CD4-positive, alpha-beta T cell treated with Interleukin-17A for 4 hours (primary cell): Measurements from ENCODE around the gene NDUFS2.
A peak's percentile ranks its signal among the peaks of the same experiment; 100 is the strongest.

Source experiments
- DNase-seq: peaks from one replicate; pipeline ENCODE4 v3.0.0-alpha.2; 2020; ENCODE audit warnings: mixed read lengths

Gene NDUFS2

DNA sequence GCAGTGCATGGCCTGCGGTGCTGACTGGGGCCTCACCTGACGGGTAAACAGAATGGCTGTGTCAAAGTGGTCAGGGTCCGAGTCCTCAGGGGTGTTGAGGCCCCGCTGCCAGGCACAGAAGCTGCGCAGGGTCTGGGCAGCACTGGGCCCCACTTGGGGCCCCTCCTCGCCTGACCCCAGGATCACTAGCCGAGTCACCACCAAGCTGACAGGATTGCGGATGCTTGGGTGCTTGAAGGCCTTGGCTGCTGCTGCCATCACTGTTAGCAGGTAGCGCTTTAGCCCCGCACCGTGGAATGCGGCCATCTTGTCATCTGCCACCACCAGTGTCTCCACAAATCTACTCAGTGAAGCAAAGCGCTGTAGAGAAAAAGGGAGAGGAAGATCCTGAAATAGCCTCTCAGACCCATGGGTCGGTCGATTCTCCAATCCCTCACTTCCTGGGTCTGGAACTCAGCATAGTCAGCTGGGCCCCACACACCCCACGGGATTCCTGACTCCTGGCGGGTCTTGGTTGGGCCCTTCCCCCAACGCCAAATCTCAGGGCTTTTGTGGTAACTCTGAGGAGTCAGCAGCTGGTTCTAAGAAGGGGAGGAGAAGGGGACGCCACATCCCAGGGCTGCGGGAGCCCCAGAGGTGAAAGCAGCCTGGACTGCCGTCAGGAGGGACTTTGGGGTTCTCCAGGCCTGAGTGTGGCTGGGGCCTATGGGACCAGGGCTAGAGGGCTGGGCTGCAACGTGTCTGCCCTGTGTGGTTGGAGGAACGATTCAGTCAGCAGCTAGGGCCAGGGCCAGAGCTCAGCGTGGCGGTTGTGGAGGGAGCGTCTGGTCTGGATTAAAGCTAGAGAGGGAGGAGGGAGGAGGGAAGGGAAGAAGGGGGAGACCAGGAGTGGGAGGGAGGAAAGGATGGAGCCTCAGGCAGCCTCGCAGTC, 5.4 kb upstream of the NDUFS2 start:
- no peak for DNase-seq

- no peak for DNase-seq
Measured at GRCh38 chr1:161197560-161198193, 4.5 kb upstream of the NDUFS2 start.

GRCh38 chr1:161198194-161198896, 3.8 kb upstream of the NDUFS2 start:
- DNase-seq: no peak

GRCh38 chr1:161198897-161199431, 3.2 kb upstream of the NDUFS2 start, which contains the start of gene ADAMTS4:
Gene ADAMTS4, minus strand, starts transcription at chr1:161199054. Its CDS starts 427 bp downstream, at chr1:161198627.
- DNase-seq: no peak

GRCh38 chr1:161199506-161200139, 2.5 kb upstream of the NDUFS2 start:
- DNase-seq: no peak

DNA sequence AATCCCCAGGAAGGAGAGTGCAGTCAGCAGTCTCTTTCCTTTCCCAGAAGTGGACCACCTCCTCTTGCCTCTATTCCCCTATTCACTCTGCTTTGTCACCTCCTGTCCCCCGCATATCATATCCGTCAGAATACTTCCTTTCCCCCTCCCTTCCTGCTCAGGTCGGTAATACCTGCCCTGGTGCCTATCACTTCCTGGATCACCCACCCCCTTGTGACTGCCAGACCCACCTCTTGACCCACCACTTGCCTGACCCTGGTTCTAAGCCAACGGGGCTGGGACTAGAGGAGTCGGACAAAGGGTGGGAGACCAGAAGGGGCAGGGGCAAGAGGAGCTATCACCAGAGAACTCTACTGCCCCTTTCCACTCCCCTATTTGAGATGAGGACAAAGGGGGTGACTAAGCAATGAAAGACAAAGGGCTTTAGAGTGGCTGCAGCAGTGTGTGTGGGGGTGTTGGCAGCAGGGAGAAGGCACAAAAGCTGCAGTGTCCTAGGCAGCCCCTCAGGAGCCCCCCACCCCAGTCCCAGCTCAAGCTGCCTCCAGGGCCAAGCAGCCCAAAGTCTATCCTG, 1.7 kb upstream of the NDUFS2 start:
- no peak for DNase-seq

GRCh38 chr1:161200992-161201835, 953 bp upstream of the NDUFS2 start:
- no peak for DNase-seq

DNA sequence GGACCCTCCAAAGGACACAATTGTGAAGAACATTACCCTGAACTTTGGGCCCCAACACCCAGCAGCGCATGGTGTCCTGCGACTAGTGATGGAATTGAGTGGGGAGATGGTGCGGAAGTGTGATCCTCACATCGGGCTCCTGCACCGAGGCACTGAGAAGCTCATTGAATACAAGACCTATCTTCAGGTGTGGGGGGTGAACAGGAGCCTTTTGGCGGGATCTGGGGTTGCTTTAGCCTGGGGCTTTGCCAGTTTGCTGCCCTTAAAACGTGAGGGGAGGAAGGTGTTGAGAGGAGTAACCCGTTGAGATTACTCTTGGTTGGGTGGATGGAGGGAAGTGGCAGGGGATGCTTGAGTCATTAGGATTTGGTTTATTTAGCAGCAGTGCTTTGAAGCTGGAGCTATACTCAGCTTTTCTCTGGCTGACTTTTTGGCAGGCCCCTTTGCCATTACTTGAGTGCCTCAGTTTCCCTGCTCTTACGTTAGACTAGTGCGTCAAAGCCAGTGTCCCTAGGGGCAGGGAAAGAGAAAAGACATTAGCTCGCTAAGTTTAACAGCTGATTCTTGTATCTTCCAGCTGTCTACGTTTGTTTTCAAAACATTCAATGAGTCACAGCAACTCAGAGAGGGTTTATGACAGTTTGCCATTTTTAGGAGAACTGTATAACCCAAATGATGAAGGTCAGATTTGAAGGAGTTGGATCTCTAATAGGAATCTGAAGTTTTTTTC, 4.4 kb downstream of the NDUFS2 start:
- DNase-seq: no peak

DNA sequence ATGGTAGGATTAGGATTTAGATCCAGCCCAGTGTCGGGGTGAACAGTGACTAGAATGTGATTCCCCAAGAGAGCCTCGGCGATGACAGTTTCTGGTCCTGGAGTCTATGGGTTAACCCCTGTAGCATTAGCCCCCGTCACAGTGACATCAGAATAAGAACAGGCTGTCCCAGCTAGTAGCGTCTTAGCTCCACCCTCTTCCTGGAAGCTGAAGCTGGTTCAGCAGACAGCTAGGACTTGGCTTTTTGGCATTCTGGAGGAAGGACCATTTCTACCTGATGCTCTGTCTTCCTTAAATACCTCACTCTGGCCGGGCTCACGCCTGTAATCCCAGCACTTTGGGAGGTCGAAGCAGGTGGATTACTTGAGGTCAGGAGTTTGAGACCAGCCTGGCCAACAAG, 5.0 kb downstream of the NDUFS2 start:
- DNase-seq: no peak

DNA sequence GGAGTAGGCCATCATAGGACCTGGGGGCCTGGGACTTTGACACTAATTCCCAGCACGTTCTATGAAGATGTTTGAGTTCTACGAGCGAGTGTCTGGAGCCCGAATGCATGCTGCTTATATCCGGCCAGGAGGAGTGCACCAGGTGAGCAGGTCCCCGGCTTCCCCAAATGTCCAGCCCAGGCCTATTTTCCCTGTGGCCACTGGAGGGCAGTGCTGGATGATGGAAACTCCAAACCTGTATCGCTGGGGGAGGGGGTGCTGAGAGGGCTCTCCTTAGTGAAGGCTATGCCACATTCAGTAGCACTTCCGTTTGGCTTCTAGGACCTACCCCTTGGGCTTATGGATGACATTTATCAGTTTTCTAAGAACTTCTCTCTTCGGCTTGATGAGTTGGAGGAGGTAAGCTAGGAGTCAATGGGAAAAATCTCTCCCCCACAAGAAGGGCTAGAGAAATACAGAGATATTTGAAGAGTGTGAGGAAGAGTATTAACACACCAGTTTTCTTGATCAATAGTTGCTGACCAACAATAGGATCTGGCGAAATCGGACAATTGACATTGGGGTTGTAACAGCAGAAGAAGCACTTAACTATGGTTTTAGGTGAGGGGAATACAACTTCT, 7.7 kb downstream of the NDUFS2 start:
- peak; percentile 80 for DNase-seq

- DNase-seq: no peak
Measured at GRCh38 chr1:161214369-161214768, 12.2 kb downstream of the NDUFS2 start.

DNA sequence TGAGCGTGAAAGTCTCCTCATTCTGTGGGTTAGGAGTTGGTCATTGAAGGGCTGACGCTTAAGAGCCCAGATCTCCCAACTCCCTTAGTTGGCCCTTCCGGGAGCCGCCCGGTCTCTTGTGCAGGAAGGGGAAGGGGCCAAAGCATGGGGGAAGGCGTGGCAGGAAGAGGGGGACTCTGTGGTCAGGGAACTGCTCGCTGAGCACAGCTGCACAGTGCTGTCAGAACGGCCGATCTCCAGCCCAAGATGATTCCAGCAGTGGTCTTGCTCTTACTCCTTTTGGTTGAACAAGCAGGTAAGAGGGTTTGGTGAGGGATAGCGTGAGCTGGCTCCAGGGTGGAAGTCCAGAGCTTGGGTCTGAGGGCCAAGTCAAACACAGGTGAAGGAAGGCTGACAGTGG, 12.9 kb downstream of the NDUFS2 start, which contains the start of gene FCER1G:
TSS of gene FCER1G (plus strand) at position 220 of the 400 bp plus-strand sequence. CDS start at position 247, 27 bp downstream.
- DNase-seq: peak; percentile 12

DNA sequence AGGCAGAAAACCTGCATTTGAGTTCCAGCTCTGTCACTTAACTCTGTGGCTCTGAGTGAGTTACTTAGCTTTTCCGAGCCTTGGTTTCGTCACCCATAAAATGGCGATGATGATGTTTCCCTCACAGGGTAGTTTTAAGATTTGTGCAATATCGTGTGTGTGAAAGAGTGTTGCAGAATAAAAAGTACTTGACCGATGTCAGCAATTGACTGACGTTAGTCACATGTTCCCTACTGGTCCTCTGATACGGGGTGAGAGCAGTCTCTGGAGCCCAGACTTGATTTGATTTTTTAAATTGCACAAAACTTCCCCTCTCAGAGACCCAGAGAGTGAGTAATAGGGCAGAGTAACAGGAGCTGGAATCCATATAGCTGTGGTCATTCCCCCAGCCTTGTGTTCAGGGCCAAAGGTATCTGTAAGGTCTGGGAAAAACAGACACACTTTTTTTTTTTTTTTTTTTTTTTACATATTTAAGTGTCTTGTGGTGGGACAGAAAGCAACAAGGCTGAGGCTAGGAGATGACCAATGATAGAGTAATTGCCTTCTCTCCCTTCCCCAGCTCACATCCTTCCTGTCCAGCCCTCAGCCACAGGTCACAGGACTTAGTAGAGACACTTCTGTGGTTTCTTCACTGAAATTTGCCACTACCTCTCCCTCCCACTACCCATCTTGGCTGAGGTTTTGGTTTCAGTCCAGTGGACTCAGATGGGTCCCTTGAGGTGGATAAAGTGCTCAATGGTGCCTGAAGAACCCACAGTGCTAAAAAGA, 15.0 kb downstream of the NDUFS2 start:
- no peak for DNase-seq

DNA sequence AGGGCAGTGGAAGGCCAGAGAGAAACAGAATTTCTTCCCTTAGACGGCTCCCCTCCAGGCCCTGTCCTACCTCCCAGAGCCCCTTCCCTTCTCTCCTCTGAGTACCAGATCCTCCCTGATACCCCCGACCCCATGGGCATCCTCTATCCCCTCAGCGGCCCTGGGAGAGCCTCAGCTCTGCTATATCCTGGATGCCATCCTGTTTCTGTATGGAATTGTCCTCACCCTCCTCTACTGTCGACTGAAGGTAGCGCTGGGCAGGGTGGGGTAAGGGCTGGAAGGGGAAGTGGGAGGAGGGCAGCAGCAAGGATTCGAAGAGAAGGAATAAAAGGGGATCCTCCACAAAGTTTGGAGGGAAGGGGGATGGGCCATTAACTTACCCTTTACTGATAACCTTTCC, 15.7 kb downstream of the NDUFS2 start:
- no peak for DNase-seq

GRCh38 chr1:161218301-161219077, 16.3 kb downstream of the NDUFS2 start:
- DNase-seq: peak; percentile 51

- no peak for DNase-seq
Measured at GRCh38 chr1:161219078-161219892, 17.1 kb downstream of the NDUFS2 start.

- DNase-seq: no peak
Measured at GRCh38 chr1:161220002-161220401, 17.8 kb downstream of the NDUFS2 start.
